Activated naive CD8-positive, alpha-beta T cell (primary cell): ENCODE data around the gene ZSWIM5.

ENCODE experiments used
- H3K27ac Mint-ChIP-seq: one replicate; pipeline ENCODE4 v1.8.0; 2021; ENCODE audit warnings: mixed read lengths
- H3K27me3 Mint-ChIP-seq: one replicate; pipeline ENCODE4 v1.8.0; 2021; ENCODE audit warnings: mixed read lengths
- H3K36me3 Mint-ChIP-seq: one replicate; pipeline ENCODE4 v1.8.0; 2021; ENCODE audit warnings: mixed read lengths
- H3K4me1 Mint-ChIP-seq: one replicate; pipeline ENCODE4 v1.8.0; 2021; ENCODE audit warnings: low read depth, mixed read lengths
- H3K4me3 Mint-ChIP-seq: one replicate; pipeline ENCODE4 v1.8.0; 2021; ENCODE audit warnings: mild to moderate bottlenecking, mixed read lengths
- H3K9me3 Mint-ChIP-seq: one replicate; pipeline ENCODE4 v1.8.0; 2021; ENCODE audit warnings: low read depth, mixed read lengths

The ZSWIM5 gene

DNA sequence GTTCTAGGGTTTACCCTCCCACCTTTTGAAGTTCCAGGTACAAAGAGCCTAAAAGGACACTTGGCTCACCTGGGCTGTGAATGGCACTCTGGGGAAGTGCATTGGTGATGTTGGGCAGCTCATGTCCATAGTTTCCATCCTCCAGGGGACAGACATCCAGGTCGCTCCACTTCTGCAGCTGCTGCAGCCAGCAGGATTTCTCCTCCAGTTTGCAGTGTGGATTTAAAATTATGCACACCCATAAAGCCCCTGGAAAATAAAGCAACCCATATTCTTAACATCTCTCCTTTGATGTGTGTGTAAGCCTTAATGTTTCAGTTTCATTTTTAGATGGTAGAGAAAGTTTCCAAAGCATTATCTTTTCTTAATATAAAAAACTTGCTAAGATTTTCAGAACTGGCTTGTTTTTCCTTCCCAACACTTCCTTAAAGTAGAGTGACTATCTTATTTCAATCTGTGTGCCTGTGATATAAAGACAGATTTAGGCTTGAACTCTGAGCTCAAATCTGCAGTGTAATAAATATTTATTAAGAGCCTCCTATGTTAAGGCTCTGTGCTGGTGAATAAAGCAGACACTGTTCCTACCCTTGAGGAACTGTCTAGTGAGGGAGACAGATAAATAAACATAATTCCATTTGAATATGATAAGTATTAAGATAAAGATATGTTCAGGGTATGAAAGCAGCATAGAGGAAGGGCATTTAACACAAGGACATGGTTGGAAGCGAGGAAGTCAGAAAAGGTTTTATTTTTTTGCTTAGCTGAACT, 155.2 kb downstream of the ZSWIM5 start:
- H3K27me3 Mint-ChIP-seq, result no peaks in the 10 kb centered on the region
- H3K36me3 Mint-ChIP-seq, result peaks cover 7% of the 10 kb centered on the region
- H3K4me3 Mint-ChIP-seq, result peak overlapping the region; percentile 77
- H3K4me1 Mint-ChIP-seq, result peaks cover 17% of the 10 kb centered on the region
- H3K9me3 Mint-ChIP-seq, result no peaks in the 10 kb centered on the region
- peak overlapping the region; percentile 83 for H3K27ac Mint-ChIP-seq

- Mint-ChIP-seq H3K27ac (no peak overlapping the region), H3K9me3 (no peaks in the 10 kb centered on the region), H3K4me1 (peaks cover 17% of the 10 kb centered on the region), H3K36me3 (peaks cover 2% of the 10 kb centered on the region), H3K4me3 (no peak overlapping the region), H3K27me3 (no peaks in the 10 kb centered on the region)
Observed at GRCh38 chr1:45047032-45047431, 159.4 kb downstream of the ZSWIM5 start.

DNA sequence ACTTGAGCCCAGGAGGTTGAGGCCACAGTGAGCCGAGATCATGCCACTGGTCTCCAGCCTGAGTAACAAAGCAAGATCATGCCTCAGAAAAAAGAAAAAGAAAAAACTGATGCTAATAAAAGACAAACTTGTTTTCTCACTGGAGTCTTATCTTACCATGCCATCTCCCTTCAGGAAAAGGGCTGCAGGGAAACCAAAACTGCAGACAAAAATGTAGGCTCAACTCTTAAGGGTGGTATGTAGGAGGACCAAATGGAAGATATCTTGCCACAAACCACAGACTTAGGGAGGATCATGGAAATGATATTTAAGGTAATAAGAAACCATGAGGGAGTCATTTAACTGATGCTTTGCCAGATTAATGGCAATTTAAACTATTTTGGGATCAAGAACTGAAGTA, 161.5 kb downstream of the ZSWIM5 start:
- H3K4me1 Mint-ChIP-seq, result peaks cover 3% of the 10 kb centered on the region
- no peak overlapping the region for H3K27ac Mint-ChIP-seq
- no peaks in the 10 kb centered on the region for H3K27me3 Mint-ChIP-seq
- H3K4me3 Mint-ChIP-seq, result no peak overlapping the region
- no peaks in the 10 kb centered on the region for H3K9me3 Mint-ChIP-seq
- H3K36me3 Mint-ChIP-seq, result peaks cover 5% of the 10 kb centered on the region

DNA sequence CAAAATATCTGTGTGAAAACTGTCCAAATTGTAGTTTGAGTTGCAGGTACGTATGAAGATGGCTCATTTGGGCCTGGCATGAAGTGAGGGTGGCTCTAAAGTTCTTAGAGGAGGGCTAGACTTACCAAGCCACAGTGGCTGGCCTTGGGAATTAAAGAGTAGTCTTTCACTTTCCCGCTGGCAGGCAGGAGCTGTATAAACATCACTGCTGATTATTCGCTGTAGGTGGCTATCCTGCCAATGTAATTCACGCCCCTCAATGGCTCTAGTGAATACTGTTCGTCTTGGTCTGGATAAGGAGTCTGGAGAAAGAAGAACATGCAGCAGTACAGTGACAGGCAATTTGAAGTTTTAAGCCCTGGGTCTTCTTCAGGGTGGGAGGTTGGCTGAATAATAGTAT, 163.3 kb downstream of the ZSWIM5 start:
- no peaks in the 10 kb centered on the region for H3K9me3 Mint-ChIP-seq
- H3K4me3 Mint-ChIP-seq, result no peak overlapping the region
- no peaks in the 10 kb centered on the region for H3K27me3 Mint-ChIP-seq
- H3K36me3 Mint-ChIP-seq, result peaks cover 5% of the 10 kb centered on the region
- H3K27ac Mint-ChIP-seq, result no peak overlapping the region
- H3K4me1 Mint-ChIP-seq, result no peaks in the 10 kb centered on the region

GRCh38 chr1:45040297-45040696, 166.1 kb downstream of the ZSWIM5 start:
- peaks cover 5% of the 10 kb centered on the region for H3K36me3 Mint-ChIP-seq
- no peaks in the 10 kb centered on the region for H3K9me3 Mint-ChIP-seq
- H3K27me3 Mint-ChIP-seq, result no peaks in the 10 kb centered on the region
- no peak overlapping the region for H3K27ac Mint-ChIP-seq
- no peak overlapping the region for H3K4me3 Mint-ChIP-seq
- peaks cover 2% of the 10 kb centered on the region for H3K4me1 Mint-ChIP-seq

GRCh38 chr1:45038661-45039364, 167.6 kb downstream of the ZSWIM5 start:
- Mint-ChIP-seq H3K4me3 (no peak overlapping the region), H3K4me1 (peaks cover 2% of the 10 kb centered on the region), H3K27ac (no peak overlapping the region), H3K36me3 (peaks cover 5% of the 10 kb centered on the region), H3K9me3 (no peaks in the 10 kb centered on the region), H3K27me3 (no peaks in the 10 kb centered on the region)

DNA sequence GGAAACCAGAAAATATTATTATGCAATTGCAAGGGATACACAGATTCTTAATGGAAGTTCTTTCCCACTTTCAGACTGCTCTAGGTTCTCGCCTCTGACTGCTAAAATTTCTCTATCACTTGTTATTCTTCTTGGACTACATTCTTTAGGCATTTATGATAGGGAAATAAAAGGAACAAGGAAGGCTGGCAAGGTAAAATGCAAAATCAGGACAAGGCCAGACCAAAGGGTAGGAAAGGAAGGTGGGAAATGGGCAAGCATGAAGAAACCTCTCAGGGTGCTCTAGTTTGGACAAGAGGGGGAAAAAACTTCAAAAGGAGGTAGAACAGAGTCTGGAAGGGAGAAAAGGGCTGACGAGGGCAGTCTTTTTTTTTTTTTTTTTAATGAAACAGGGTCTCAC, 168.2 kb downstream of the ZSWIM5 start:
- H3K4me1 Mint-ChIP-seq, result peaks cover 5% of the 10 kb centered on the region
- H3K9me3 Mint-ChIP-seq, result no peaks in the 10 kb centered on the region
- no peak overlapping the region for H3K4me3 Mint-ChIP-seq
- H3K27ac Mint-ChIP-seq, result no peak overlapping the region
- H3K27me3 Mint-ChIP-seq, result no peaks in the 10 kb centered on the region
- H3K36me3 Mint-ChIP-seq, result peaks cover 5% of the 10 kb centered on the region

DNA sequence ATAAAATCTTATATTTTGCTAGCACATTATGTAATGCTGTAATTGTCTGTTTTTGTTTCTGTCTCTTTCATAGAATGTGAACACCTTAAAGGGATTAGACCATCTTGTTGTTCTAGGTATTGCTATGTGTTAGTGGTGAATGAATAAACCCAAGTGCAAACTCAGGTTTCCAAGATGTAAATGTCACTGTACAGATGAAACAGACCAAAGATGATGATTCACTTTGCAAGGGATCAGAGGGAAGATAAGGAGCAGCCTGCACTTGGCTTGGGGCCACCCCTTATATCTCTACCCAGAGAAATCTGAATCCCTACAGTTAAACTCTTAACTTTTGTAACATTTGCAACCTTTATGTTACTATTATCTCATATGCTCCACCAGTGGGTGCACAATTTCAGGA, 168.9 kb downstream of the ZSWIM5 start:
- no peaks in the 10 kb centered on the region for H3K9me3 Mint-ChIP-seq
- no peaks in the 10 kb centered on the region for H3K27me3 Mint-ChIP-seq
- peaks cover 8% of the 10 kb centered on the region for H3K4me1 Mint-ChIP-seq
- no peak overlapping the region for H3K4me3 Mint-ChIP-seq
- H3K36me3 Mint-ChIP-seq, result peaks cover 3% of the 10 kb centered on the region
- no peak overlapping the region for H3K27ac Mint-ChIP-seq

DNA sequence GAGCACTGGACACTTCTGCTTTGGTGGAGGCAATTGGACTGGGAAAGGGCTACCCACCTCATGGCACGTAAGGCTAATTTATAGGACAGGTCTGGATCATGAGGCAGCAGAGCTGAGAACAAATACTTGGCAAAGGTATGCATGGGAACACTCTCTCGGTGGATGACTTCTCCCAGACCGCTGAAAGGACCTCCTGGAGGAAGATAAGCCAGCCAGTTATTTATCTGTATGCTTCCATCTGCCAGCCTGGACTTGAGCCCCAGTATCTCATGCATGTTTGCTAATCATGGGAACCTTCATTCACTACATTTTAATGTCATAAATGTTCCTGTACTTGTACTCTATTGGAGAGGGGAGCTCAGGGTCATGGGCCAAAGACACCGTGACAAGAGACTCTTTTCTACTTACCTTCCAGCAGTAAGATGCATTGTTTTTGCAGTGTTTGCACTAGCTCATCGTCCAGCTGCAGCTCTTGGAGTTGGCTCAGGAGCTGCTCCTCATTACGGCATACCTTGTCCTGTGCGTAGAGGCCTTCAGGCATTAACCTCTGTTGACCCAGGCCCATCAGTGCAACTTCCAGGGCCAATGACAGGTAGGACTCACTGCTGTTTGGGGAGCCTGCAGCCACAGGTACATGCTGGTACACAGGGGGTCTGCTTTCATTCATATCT, 170.6 kb downstream of the ZSWIM5 start:
- Mint-ChIP-seq H3K4me1 (peaks cover 8% of the 10 kb centered on the region), H3K27me3 (no peaks in the 10 kb centered on the region), H3K27ac (no peak overlapping the region), H3K9me3 (no peaks in the 10 kb centered on the region), H3K4me3 (no peak overlapping the region), H3K36me3 (no peaks in the 10 kb centered on the region)

DNA sequence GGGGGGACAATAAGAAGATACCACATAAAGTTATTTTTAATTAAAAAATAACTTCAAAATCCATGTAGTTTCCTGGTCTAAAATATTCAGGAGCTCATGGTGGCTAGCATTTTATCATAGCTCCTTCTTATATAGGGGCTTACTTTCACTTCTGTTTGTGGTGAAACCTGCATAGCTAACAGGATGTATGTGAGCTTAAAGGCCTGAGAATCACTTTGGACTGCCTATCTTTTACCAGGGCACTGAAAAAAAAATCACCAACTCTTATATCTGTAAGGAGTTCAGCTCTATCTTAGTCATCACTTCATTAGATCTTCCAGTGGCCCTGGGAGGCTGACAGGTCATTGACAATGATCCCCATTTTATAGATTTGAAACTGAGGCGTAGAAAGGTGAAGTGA, 173.0 kb downstream of the ZSWIM5 start:
- no peaks in the 10 kb centered on the region for H3K27me3 Mint-ChIP-seq
- no peak overlapping the region for H3K27ac Mint-ChIP-seq
- peaks cover 8% of the 10 kb centered on the region for H3K4me1 Mint-ChIP-seq
- H3K4me3 Mint-ChIP-seq, result no peak overlapping the region
- H3K9me3 Mint-ChIP-seq, result no peaks in the 10 kb centered on the region
- H3K36me3 Mint-ChIP-seq, result peaks cover 7% of the 10 kb centered on the region

DNA sequence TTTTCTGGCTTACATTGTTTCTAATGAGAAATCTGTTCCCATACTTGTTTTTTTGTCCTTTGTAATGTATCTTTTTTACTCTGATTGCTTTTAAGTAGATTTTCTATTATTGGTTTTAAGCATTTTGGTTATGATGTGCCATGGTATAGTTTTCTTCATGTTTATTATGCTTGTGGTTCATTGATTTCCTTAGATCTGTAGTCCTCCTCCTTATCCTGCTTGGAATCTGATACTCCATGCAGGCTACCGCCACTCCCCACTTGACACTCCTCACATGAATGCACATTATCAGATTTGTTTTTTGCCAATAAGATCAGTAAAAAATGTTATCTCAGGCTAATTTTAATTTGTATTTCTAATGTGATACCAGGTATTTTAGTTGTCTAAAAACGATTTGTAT, 173.6 kb downstream of the ZSWIM5 start:
- no peak overlapping the region for H3K27ac Mint-ChIP-seq
- no peaks in the 10 kb centered on the region for H3K27me3 Mint-ChIP-seq
- H3K4me3 Mint-ChIP-seq, result no peak overlapping the region
- H3K9me3 Mint-ChIP-seq, result no peaks in the 10 kb centered on the region
- peaks cover 8% of the 10 kb centered on the region for H3K4me1 Mint-ChIP-seq
- peaks cover 7% of the 10 kb centered on the region for H3K36me3 Mint-ChIP-seq

- peak overlapping the region; percentile 55 for H3K27ac Mint-ChIP-seq
- no peaks in the 10 kb centered on the region for H3K9me3 Mint-ChIP-seq
- peaks cover 7% of the 10 kb centered on the region for H3K36me3 Mint-ChIP-seq
- no peaks in the 10 kb centered on the region for H3K27me3 Mint-ChIP-seq
- H3K4me3 Mint-ChIP-seq, result no peak overlapping the region
- peaks cover 9% of the 10 kb centered on the region for H3K4me1 Mint-ChIP-seq
Observed at GRCh38 chr1:45026446-45026845, 180.0 kb downstream of the ZSWIM5 start.

DNA sequence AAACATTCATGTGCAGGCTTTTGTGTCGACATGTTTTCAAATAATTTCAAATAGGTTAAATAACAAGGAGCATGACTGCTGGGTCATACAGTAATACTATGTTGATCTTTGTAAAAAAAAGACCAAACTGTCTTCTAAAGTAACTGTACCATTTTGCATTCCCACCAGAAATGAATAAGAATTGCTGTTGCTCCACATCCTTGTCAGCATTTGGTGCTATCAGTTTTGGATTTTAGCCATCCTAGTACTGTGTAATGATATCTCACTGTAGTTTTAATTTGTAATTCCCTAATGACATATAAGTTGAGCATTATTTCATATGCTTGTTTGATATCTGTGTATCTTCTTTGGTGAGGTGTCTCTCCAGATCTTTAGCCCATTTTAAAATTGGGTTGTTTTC, 182.7 kb downstream of the ZSWIM5 start:
- Mint-ChIP-seq H3K36me3 (no peaks in the 10 kb centered on the region), H3K9me3 (no peaks in the 10 kb centered on the region), H3K27ac (no peak overlapping the region), H3K27me3 (no peaks in the 10 kb centered on the region), H3K4me1 (peaks cover 9% of the 10 kb centered on the region), H3K4me3 (no peak overlapping the region)

DNA sequence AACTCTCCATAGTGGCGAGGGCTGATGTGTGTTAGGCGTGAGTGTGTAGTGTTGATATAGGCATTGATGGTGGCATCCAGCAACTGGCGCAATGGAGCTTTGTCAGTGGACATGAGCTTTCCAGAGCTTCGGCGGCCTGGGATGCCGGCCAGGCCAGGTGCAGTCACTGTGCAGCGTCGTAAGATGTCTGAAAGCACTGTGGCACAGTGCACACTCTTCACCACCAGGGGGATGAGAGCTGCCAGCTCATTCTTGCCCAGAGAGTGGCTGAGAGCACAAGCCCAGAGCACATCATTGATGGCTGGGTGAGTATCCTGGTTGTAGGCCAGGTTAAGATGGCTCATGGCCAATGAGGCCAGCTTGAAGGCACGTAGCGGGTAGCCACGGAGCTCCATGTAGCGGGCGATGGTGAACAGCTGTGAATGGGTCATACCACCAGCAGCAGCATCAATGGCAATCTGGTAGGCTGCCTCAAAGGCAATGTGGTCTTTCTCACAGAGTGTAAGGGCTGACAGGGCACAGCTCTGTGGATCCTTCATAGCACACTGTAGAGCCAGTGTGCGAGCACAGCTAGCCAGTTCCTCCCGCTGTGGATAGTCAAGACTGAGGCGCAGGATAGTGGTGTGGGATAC, 187.7 kb downstream of the ZSWIM5 start:
- Mint-ChIP-seq H3K9me3 (no peaks in the 10 kb centered on the region), H3K4me3 (no peak overlapping the region), H3K4me1 (peaks cover 10% of the 10 kb centered on the region), H3K27ac (no peak overlapping the region), H3K36me3 (peaks cover 4% of the 10 kb centered on the region), H3K27me3 (no peaks in the 10 kb centered on the region)

DNA sequence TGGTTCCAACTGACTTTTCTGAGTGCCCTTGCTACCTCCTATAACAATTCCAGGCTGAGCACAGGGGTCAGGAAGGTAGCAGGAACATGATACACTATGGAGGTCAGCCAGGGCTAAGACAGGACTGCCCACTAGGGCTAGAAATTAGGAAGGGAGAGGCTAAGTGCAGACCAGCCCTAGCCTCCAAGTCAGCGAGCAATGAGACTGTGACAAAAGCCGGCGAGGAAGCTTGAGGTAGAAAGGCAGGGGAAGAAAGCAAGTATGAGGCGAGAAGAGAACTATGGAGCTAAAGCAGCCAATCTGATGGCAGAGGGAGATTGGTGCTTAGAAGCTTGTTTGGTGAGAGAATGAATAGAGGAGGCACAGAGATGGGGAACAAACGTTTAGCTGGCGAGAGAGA, 189.6 kb downstream of the ZSWIM5 start:
- Mint-ChIP-seq H3K9me3 (no peaks in the 10 kb centered on the region), H3K27me3 (no peaks in the 10 kb centered on the region), H3K4me3 (no peak overlapping the region), H3K27ac (no peak overlapping the region), H3K4me1 (peaks cover 19% of the 10 kb centered on the region), H3K36me3 (peaks cover 4% of the 10 kb centered on the region)
